Sigmoid colon (tissue), 7 donors: ENCODE measurements around the gene CYP26A1. TPM values are rescaled to one million over a fixed set of nuclear protein-coding genes. Genes with fewer than 3 reads are reported as not detected.
"Not testable (repeated sequence)": the region's sequence is repeated elsewhere in the genome, so short reads cannot be mapped to it uniquely, and the experiment has no call there.

Experiments used
- DNase-seq: peaks from one replicate; pipeline ENCODE4 v3.0.0-alpha.2; 2019
- H3K27ac ChIP-seq, 4 donors: fragments of 200-600 bp; sonication (generic); one replicate each; pipeline ENCODE4 v1.5.1; 2016 to 2019; ENCODE audit warnings: mild to moderate bottlenecking in 1 of 4
- H3K27me3 ChIP-seq, 3 donors: fragments of 200-600 bp; sonication (generic); one replicate each; pipeline ENCODE4 v1.5.1; 2019; ENCODE audit warnings: mild to moderate bottlenecking in 1 of 3
- H3K36me3 ChIP-seq, 4 donors: fragments of 200-600 bp; sonication (generic); one replicate each; pipeline ENCODE4 v1.5.1; 2016 to 2019
- H3K4me1 ChIP-seq, 4 donors: fragments of 200-600 bp; sonication (generic); one replicate each; pipeline ENCODE4 v1.5.1; 2017 to 2019
- H3K4me3 ChIP-seq, 4 donors: fragments of 200-600 bp; sonication (generic); one replicate each; pipeline ENCODE4 v1.5.1; 2017 to 2019; ENCODE audit warnings: mild to moderate bottlenecking in 2 of 4, moderate library complexity in 1 of 4
- H3K9me3 ChIP-seq, 4 donors: fragments of 200-600 bp in 3 of 4; sonication (generic) in 3 of 4; one replicate each; pipeline versions ENCODE4 v1.5.1 to v1.6.1; 2013 to 2019
- CTCF ChIP-seq, 4 experiments: fragments of 450-650 bp in 3 of 4; fragments of 200-600 bp in 1 of 4; IDR thresholded peaks; one replicate each; pipeline ENCODE4 v1.5.1; 2016 to 2019; ENCODE audit warnings: antibody characterized with exemption in 4 of 4, mild to moderate bottlenecking in 3 of 4, moderate library complexity in 2 of 4
- EP300 ChIP-seq, 4 donors: sonication (generic); formaldehyde crosslinking; IDR thresholded peaks; one replicate each; pipeline ENCODE4 v1.6.1; 2017; ENCODE audit warnings: antibody characterized with exemption in 4 of 4
- POLR2A ChIP-seq, 2 donors: fragments of 450-650 bp; IDR thresholded peaks; one replicate each; pipeline ENCODE4 v1.6.1; 2016; ENCODE audit warnings: antibody characterized with exemption in 2 of 2, mild to moderate bottlenecking in 2 of 2, moderate library complexity in 2 of 2
- POLR2AphosphoS5 ChIP-seq, 4 donors: sonication (generic); formaldehyde crosslinking; IDR thresholded peaks; one replicate each; pipeline ENCODE4 v1.6.1; 2017; ENCODE audit warnings: antibody characterized with exemption in 4 of 4
- WGBS, 2 donors: extraction: QIAGEN DNeasy Blood & Tissue Kit; methylation state at CpG; one replicate each; pipeline ENCODE4 v1.1.7; 2013; 5-methylcytosine and 5-hydroxymethylcytosine counted together
- intact Hi-C: fragments of 100-400 bp; cut with DNase I; formaldehyde crosslinking; loops from one replicate; pipeline ENCODE4 v1.15.1; 2023
- polyA plus RNA-seq, 3 donors: library from polyadenylated mRNA; stranded (reverse); fragments of 200-250 nt; gene quantifications; one replicate each; pipeline ENCODE4 v1.2.3, GENCODE V29; 2013
- total RNA-seq, 4 donors: library from RNA; depleted of rRNA; stranded (reverse); fragments of >200 nt; gene quantifications; one replicate each; pipeline ENCODE4 v1.1.0, GENCODE V29; 2016
- donor health status: healthy with polysubstance abuse.
- donor health status: Bipolar disorder and iron deficiency.
- donor health status: healthy.

CYP26A1 gene
- total and polyA plus RNA-seq, 7 donors, result not detected

DNA sequence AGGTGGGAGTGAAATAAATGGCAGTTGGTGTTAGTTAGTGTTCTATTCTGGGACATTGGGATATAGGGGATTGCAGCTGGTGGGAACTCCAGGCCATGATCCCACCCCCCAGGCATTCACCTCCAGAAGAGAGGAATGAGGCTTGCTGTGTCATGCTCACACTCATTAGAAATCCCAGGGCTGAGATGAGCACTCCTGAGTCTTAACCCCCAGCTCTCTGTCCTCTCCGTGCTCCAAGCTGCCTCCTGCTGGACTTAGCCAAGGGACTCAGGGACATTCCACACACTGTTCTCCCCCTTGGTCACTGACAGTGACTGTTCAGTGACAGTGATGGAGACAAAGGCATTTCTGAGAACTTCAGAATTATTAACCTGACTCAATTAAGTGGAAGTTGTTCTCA is 21.5 kb downstream of the CYP26A1 start:
- Histone ChIP-seq H3K9me3 (no peaks in the 10 kb centered on the region), H3K4me3 (no peak overlapping the region), H3K4me1 (no peaks in the 10 kb centered on the region), H3K36me3 (no peaks in the 10 kb centered on the region), H3K27me3 (no peaks in the 10 kb centered on the region), H3K27ac (no peak overlapping the region)
- no peak for TF ChIP-seq POLR2A (IDR thresholded peaks at IDR 0.05)
- DNase-seq, result no peak
- intact Hi-C loops, result no loop called here
- WGBS, 2 donors, result 76 to 82% methylated on average over 1 of the region's 1 CpG

DNA sequence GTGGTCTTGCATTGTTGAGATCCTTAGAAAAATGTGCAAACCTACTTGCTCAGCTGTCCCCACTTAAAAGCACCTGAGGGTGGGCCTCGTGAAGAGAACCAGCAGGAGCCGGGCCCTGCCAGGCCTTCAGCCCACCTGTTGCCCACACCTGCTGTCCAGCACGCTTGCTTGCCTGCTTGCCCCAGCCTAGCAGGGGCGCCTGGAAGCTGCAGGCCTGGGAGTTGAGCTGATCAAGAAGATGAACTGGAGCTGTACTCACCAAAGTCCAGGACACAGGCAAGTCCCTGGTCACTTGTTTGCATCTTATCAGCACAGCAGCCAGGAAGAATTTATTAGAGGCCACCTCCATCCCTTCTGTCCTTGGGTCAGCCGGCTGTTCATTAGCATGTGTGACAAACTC is 23.2 kb downstream of the CYP26A1 start:
- no peak for TF ChIP-seq POLR2AphosphoS5 (IDR thresholded peaks at IDR 0.05)
- no peak for TF ChIP-seq POLR2A (IDR thresholded peaks at IDR 0.05)
- no peak for TF ChIP-seq EP300 (IDR thresholded peaks at IDR 0.05)
- no peak for TF ChIP-seq CTCF (IDR thresholded peaks at IDR 0.05)
- Histone ChIP-seq H3K36me3 (no peaks in the 10 kb centered on the region), H3K27ac (no peak overlapping the region), H3K4me1 (no peaks in the 10 kb centered on the region), H3K4me3 (no peak overlapping the region), H3K9me3 (no peaks in the 10 kb centered on the region), H3K27me3 (no peaks in the 10 kb centered on the region)
- intact Hi-C loops, result no loop called here
- no peak for DNase-seq
- WGBS, 2 donors, result 87 to 92% methylated on average over 5 of the region's 5 CpGs

GRCh38 chr10:93097386-93097785 is 23.7 kb downstream of the CYP26A1 start:
- H3K4me3 ChIP-seq, result no peak overlapping the region
- no peak for DNase-seq
- H3K9me3 ChIP-seq, result no peaks in the 10 kb centered on the region
- H3K27me3 ChIP-seq, result no peaks in the 10 kb centered on the region
- WGBS, 2 donors, result 90 to 91% methylated on average over 9 of the region's 9 CpGs
- TF ChIP-seq POLR2A (IDR thresholded peaks at IDR 0.05) (no peak), CTCF (IDR thresholded peaks at IDR 0.05) (no peak), EP300 (IDR thresholded peaks at IDR 0.05) (no peak), POLR2AphosphoS5 (IDR thresholded peaks at IDR 0.05) (no peak)
- no peak overlapping the region for H3K27ac ChIP-seq
- H3K4me1 ChIP-seq, result no peaks in the 10 kb centered on the region
- H3K36me3 ChIP-seq, result no peaks in the 10 kb centered on the region
- intact Hi-C loops, result no loop called here

- TF ChIP-seq POLR2AphosphoS5 (IDR thresholded peaks at IDR 0.05) (no peak), CTCF (IDR thresholded peaks at IDR 0.05) (no peak), EP300 (IDR thresholded peaks at IDR 0.05) (no peak), POLR2A (IDR thresholded peaks at IDR 0.05) (no peak)
- 88 to 89% methylated on average over 3 of the region's 3 CpGs for WGBS, 2 donors
Measured at GRCh38 chr10:93098816-93099215, 25.1 kb downstream of the CYP26A1 start.

DNA sequence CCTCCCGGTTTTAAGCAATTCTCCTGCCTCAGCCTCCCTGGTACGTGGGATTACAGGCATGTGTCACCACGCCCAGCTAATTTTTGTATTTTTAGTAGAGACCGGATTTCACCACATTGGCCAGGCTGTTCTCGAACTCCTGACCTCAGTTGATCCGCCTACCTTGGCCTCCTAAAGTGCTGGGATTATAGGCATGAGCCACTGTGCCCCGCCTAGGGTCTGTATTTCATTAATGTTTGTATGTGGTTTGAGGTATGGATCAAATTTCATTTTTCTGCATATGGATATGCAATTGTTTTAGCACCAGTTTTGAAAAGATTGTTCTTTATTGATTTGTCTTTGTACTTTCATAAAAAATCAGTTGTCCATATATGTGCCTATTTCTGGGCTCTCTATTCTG is 26.0 kb downstream of the CYP26A1 start:
- H3K27ac ChIP-seq, result no peak overlapping the region
- no peaks in the 10 kb centered on the region for H3K36me3 ChIP-seq
- H3K9me3 ChIP-seq, result peaks cover 0 to 5% (median 0%) of the 10 kb centered on the region in 4 donors
- 89 to 94% methylated on average over 7 of the region's 7 CpGs for WGBS, 2 donors
- no peaks in the 10 kb centered on the region for H3K4me1 ChIP-seq
- no peaks in the 10 kb centered on the region for H3K27me3 ChIP-seq
- no peak overlapping the region for H3K4me3 ChIP-seq
- TF ChIP-seq POLR2AphosphoS5 (IDR thresholded peaks at IDR 0.05), result no peak
- TF ChIP-seq CTCF (IDR thresholded peaks at IDR 0.05), result no peak
- TF ChIP-seq EP300 (IDR thresholded peaks at IDR 0.05), result no peak
- TF ChIP-seq POLR2A (IDR thresholded peaks at IDR 0.05), result no peak
- no peak for DNase-seq
- intact Hi-C loops, result no loop called here

More at GRCh38 chr10:93098816-93099215, 25.1 kb downstream of the CYP26A1 start:
- H3K27me3 ChIP-seq, result no peaks in the 10 kb centered on the region
- DNase-seq, result no peak
- no peaks in the 10 kb centered on the region for H3K4me1 ChIP-seq
- H3K9me3 ChIP-seq, result peaks cover 0 to 2% (median 0%) of the 10 kb centered on the region in 4 donors
- intact Hi-C loops, result no loop called here
- no peak overlapping the region for H3K4me3 ChIP-seq
- H3K27ac ChIP-seq, result no peak overlapping the region
- H3K36me3 ChIP-seq, result no peaks in the 10 kb centered on the region

DNA sequence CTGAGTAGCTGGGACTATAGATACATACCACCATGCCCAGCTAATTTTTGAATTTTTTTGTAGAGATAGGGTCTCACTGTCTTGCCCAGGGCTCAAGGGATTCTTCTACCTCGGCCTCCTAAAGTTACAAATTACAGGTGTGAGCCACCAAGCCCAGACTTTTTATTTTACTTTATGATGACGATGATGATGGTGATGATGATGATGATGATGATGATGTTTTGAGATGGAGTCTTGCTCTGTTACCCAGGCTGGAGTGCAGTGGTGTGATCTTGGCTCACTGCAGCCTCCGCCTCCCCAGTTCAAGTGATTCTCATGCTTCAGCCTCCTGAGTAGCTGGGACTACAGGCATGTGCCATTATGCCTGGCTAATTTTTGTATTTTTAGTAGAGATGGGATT is 27.5 kb downstream of the CYP26A1 start:
- H3K4me3 ChIP-seq, H3K27ac ChIP-seq, H3K27me3 ChIP-seq, DNase-seq, H3K4me1 ChIP-seq, intact Hi-C loops, H3K36me3 ChIP-seq, H3K9me3 ChIP-seq: not testable (repeated sequence)
- WGBS, 2 donors, result 96 to 97% methylated on average over 3 of the region's 3 CpGs
